HG02884 (cell line): ENCODE measurements around the gene DAPK1.

Experiments
- ATAC-seq: cut with Tn5 transposase; IDR thresholded peaks from one replicate; pipeline ENCODE4 v1.9.1; 2021; ENCODE audit warnings: mild to moderate bottlenecking, moderate library complexity; ENCODE audit not compliant: unreplicated experiment

The DAPK1 gene

DNA sequence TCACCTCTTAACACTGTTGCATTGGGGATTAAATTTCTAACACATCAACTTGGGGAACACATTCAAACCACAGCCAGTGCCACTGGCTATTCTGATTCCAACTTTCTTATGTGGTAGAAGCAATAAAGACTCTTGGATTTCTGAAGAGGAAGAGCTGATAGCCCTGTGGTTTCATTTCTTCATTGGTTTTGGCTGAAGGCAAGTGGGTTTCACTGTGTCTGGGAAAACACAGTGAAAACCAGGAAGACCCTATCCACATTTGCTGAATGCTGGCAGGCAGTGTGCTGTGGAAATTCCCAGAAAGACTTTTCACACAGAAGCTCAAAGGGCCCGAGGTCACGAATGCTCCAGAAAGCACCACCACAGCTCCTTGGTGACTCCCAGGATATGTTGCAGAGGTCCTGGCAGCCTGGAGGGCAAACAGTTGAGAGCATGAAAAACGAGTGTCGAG, 67.1 kb downstream of the DAPK1 start:
- ATAC-seq = no peak

DNA sequence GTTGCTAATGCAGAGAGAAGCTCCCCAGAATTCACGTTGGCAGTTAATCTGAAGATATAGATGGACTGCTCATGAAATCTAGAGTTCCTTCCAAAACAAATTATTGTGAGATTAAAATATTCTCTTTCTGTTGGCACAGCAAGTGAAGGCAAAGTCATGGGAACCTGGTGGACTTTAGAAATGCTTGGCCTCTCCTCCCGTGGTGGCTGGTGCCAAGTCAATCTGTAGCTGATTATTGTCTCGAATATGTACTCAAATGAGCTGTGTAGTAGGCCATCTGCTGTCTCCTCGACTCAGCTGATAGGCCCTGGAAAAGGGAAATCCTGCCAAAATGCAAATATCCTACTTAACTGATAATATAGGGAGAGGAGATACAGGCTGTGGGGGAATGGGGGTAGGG, 69.3 kb downstream of the DAPK1 start:
- no peak for ATAC-seq

DNA sequence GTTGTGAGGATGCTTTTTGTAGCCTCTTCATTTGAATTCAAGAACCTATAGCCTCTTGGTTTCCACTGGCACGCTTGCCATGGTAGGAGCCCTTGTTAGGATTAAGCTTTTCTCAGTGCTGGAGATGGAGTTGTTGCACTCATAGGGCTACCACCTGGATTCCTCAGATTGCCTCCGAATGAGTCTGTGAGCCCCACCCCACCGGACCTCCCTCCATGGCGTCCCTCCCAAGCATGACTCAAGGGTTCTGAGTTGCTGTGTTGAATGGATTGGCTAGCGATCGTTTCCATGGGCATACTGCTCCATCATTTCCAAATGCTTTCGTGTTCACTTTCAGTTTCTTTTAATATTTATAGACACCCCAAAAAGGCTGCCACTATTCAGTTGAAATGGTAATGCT, 69.9 kb downstream of the DAPK1 start:
- ATAC-seq = no peak

DNA sequence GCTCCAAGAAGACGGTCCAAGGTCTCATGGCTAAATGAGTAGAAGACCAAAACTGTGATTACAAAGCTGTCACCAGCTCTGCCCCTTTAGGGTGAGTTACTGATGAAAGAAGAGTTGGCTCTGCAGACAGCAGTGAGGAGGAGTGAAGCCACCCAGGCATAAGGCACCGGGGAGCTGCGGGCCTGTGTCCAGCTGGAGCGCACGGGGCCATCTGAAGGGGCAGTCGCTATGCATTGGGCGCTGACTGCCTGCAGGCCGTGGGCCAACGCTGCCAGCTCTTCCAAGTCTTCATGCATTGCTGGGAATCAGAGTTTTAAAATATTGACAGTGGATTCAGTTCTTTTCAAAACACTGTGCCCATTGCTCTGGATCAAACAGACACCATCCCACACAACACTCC, 70.3 kb downstream of the DAPK1 start:
- ATAC-seq = no peak

DNA sequence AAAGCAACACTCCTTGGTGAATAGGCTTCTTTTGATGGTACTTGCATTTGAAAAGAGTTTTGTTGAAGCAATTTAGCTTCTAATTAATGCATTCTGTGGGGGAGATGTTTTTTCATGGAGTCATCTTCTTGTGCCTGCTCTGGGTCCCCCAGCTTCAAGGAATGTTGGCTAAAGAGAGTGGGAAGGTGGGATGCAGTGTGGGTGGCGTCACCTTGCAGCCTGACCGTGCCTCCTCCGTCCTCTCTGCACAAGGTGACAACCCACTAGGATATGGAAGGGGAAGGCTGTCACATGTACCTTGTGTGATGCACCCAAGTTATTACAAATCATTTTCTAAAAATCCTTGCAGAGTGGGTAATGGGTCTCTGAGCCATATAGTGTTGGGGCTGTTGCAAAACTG, 70.7 kb downstream of the DAPK1 start:
- ATAC-seq = no peak

DNA sequence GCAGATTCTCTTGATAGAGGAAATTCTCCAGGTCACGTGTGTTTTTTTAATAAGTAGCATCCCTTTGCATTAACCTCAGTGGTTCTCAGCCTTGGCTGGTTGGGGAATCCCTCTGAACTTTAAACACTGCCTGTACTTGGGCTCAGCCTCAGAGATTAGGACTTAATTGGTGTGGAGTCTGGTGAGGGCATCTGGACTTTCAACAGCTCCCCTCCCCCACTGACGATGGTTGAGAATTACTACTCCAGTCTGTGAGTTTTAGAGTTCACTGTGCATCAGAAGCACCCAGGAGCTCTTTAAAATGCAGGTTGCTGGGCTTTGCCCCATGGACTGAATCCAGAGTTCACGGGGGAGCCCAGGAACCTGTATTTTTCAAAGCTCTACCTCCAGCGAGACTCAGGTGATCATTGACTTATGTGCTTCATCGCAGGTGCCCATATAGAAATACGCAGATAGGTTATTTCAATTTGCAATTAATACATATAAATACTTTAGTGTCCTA, 71.4 kb downstream of the DAPK1 start:
- no peak for ATAC-seq

DNA sequence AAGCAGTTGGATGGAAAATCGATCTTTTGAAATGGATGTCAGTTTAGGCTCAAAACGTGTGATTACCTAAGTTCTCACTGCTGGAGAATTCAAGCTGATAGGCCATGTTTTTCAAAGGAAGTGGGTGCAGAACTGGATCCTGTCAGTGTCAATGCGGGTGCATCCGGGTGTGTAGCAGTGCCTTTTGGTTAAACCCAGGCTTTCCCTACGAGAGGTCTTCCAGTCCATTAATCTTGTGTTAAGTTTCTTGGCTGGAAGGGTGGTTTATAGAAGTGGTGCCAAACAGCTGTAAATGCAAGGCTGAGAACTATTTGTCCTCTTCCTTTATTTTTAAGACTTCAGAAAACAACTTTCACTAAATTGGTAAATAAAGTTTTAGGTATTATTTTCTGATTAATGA, 71.9 kb downstream of the DAPK1 start:
- ATAC-seq = no peak

DNA sequence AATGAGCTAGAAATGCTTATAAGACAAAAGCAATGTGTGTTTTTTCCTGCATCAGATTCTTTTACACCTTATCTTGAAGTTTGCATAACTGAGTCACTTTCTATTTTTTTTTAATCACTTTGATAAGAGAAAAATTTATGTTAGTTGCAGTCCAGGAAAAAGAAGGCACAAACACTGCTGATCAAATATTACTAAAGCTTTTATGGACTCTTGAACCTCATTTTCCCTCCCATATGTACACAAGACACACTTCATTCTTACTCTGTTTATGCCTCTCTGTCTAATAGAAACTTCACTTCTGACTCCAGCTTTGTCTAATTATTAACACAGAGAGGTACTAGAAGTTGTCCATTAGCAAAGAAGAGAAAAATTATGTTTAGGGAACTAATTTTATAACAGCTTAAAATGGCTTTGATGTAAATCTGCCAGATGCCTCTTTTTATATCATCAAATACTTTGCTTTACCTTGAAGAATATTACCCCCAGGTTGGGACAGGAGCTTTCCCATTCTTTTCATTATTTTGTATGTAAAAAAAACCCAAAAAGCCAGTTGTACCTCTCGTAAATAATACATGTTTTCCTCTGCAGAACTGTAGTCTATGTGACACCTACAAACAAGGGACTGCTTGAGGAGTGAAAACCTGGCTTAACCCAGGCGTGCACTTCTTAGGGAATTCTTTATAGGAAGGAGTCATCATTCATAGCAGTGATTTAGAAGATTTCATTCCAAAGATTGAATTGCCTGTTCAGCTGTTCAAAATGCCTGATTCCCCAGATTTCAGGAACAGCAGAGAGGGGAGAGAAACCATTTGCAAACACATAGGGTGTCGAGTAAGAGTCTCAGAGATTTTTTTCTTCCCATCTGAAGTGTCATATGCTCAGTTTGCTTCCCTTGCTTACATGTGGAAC, 72.6 kb downstream of the DAPK1 start:
- no peak for ATAC-seq

DNA sequence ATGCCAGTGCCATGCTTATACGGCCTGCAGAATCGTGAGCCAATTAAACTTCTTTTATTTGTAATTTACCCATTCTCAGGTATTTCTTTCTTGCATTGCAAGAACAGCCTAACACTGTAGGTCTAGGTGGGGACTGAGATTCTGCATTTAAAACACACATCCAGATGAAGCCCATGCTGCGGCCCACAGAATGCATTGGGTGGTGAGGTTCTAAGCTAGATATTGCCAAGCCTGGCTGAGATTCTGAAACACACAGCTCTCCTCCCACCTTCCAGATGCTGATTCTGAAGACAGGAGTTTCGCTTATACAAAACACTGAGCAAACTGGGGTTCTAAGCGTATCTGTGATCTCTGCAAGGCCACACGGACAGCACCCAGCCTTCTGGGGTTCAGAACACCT, 75.1 kb downstream of the DAPK1 start:
- ATAC-seq = no peak

DNA sequence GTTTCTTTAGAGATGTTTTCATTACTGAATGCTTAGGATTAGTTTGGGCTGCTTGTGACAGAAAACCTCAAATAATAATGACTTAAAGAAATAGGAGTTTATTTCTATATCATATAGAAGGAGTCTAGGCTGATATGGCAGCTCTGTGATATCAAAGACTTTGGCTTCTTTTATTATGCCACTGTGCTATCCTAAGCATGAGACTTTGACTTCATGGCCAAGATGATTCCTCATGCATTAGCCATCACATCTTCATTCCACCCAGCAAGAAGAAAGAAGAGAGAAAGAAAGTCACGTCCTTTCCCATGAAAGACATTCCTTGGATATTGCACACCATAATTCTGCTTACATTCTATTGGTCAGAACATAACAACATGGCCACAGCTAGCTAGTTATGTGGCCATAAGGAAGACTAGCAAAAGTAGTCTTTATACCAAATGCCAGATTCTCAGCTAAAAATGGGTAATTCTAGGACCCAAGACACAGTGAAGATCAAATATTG, 76.2 kb downstream of the DAPK1 start:
- ATAC-seq = no peak

DNA sequence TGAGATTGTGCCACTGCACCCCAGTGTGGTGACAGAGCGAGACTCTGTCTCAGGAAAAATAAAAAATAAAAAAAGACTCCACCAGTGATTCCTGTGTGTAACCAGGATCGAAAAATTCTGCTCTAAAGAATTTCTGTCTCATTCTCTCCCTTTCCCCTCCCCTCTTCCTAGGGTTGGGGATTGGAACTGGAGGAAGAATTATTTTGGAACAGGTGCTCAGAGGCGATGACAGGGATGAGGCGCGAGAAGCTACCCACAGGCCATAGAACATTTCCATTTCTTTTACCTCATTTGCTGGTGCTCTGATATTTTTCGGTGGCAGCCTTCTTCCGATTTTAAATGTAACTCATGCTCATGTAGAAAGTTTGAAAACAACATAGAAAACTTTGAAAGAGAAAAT, 80.1 kb downstream of the DAPK1 start:
- ATAC-seq = no peak

DNA sequence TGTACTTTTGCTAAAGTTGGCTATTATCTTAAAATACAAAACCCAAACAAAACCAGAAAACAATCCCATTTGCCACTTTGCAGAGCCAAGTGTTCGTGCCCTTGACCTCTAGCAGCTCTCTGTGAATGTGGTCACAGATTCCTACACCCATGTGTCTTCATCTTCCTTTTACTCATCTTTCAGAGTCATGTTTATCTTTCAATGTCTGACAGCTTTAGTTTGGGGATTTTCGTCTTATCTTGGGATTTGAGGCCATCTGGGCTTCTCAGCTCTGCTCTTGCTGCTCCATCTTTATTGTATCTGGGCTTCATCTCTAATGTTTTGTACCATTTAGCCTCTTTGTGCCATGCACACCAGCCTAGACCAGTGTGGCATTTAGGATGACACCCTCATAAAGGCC, 81.0 kb downstream of the DAPK1 start:
- no peak for ATAC-seq

DNA sequence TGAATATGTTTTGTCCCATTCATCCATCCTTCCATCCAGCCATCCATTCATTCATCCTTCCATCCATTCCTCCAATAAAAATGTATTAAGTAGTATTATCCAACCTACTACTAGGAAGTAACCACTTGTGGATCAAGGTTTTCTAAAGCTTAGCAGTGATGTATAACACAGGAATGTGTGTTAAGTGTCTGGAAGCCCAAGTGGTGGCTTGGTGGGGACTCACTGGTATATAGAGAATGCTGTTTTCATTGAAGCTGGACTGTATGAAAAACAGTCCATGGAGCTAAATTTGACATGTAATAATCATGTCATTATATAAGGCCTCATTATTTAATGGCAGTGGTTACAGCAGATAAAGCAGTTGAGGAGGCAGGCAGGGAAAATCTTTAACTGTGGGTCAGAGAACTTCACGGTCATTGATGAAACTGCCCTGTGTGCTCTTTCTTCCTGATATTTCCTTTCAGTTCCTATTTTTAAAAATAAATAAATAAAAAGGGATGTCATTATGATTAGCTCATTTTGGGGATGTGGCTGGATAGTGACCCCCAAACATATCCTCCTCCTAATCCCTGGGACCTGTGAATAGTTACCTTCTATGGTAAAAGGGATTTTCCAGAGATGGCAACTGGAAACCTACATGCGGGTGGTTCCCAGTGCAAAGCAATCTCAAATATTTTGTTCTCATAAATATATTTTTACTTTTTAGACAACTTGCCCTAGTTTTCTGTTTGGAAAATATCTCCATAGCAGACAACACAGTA, 82.3 kb downstream of the DAPK1 start:
- ATAC-seq = no peak

DNA sequence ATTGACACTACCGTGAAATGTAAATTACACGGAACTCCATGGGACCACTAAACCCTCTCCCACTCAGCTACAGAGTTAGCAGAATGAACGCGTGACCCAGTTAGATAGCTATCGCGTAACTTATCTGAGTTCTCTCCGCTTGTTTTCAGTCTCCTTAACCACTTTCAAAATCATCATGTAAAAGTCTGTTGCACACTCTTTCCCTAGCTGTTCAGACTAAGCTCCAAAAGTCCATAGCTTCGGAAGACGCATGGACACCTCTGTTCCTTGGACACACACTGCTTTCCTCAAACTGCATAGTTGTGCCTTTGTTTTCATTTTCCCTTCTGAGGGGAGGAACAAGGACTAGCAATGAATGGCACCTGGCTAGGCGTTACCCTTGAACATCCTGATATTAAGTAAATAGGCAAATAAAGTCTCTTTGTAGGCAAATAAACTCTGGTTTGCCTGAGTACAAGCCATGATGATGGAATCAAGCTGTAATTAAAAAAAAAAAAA, 83.3 kb downstream of the DAPK1 start:
- no peak for ATAC-seq

DNA sequence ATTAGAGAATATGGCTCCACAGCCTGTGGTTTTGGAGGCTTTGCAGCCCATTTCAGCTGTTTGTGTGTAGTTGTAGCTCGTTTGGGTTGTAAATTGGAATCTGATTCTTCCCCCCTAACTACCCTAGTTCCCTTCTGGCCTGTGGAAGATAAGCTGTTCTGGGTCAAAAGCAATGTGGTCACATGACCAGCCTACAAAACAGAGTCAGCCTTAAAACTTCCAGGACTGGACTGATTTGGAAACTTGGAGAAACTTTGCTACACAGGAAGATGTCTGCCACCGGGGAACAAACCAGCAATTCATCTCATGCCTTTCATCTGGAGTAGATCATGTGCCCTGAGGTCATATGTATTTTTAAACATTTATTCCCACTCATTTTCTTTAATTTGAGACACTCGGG, 83.8 kb downstream of the DAPK1 start:
- ATAC-seq = no peak

DNA sequence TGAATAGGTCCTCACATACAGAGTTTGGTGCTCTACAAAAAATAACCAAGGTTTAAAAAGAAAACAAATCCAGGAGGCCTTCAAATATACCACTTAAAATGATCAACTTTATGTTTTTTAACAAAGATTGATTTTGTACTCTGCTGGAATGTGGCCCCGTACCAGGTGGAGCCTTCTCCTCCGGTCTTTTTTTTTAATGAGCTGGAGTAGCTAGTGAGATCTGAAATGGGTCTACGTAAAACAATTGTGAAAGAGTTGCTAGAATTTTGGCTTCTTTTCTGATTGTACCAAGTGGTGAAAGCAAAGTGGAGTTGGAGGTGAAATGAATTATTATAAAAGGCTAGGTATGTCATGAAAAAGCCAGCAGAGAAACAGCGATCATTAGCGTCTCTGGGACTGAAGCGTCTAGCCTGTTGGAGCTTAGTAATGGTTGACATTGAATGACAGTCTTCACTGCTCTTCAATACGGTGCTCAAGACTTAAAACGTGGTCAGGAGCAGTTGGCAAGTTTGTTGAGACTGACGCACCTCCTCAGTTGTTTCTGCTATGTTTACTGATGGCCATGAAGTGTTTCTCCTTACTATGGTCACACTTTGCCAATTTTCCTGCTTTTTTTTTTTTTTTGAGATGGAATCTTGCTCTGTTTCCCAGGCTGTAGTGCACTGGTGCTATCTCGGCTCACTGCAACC, 84.4 kb downstream of the DAPK1 start:
- ATAC-seq = no peak

DNA sequence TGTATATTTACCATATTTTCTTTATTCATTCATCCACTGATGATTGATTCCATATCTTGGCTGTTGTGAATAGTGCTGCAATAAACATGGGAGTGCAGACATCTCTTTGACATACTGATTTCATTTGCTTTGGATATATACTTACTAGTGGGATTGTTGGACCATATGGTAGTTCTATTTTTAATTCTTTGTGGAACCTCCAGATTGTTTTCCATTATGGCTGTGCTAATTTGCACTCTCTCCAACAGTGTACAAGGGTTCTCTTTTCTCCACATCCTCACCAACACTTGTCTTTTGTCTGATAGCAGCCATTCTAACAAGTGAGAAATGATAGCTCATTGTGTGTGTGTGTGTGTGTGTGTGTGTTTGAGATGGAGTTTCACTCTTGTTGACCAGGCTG, 86.7 kb downstream of the DAPK1 start:
- ATAC-seq = no peak

DNA sequence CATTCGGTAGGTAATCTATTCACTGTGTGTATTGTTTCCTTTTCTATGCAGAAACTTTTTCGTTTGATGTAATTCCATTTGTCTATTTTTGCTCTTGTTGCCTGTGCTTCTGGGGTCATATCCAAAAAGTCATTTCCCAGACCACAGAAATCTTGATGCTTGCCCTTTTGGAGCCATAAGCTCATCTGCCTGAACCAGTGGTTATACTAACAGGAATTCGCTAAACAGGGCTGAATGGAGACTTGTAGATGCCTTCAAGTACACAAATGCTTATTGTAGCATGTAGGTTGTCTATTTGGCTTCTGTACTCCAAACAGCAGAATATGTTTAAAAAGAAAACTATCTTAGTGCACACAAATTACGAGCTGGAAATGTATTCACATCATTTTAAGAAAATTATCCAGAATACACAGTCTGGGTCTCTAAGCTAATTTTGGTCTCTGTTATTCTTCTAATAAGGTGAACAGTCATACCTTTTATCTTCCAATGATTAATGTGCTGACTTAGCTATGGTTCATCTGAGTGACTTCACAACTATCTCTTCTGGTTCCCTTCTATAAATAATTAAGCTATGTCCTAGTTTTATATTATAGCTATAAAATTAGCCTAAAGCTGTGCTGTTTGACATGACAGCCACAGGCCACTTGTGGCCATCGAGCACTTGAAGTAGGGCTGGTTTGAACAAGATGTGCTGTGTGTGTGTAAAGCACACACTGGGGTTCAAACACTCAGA, 87.6 kb downstream of the DAPK1 start:
- no peak for ATAC-seq

DNA sequence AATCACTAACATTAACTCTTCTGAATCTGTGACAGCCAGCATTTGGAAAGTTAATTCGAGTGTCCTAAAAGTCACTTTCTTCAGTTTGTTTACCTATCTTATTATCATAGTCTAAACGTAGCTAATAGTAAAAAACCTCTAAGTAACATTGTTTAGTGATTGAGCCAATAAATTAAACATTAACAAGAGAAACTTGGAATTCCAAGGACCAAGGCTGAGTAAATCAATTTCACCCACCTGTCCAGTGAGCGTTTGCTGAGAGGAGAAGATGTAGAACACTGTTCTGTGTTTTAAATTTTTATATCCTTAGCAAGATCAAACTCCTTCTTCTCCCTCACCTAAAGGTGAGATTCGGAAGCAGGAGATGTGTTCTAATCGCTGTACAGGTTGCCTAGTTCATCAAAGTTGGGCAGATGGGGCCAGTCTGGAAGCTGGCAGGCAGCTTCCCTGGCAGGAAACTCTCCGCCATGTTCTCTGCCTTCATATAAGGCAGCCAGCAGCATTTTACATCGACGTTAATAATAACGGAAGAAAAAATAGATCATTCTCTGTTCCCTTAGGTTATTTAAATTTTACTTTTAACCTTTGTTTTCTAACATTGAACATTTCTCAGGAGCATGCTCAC, 89.2 kb downstream of the DAPK1 start:
- no peak for ATAC-seq

DNA sequence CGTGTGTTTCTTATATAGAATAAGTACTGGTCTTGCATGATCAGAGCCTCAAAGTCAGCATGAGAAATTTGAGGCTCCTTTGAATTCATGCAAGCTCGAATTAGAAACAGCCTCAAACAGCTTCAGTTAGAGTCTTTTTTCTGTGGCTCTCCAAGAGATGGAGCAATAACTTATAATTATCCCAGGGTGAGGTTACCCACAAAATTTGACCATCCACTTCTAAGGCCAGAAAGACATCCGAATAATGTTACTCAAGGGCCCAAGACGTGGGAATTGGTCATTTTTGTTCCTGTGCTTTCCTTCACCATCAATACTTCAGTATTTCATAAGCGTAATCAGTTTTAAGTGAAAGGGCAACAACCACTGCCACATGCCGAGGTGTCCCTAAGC, 89.7 kb downstream of the DAPK1 start:
- ATAC-seq = no peak
